Neutrophil (primary cell): Measurements from ENCODE around the gene GNAQ.

Experiments
- H3K27ac ChIP-seq: fragments of 200-600 bp; sonication (generic); 2 replicates; pipeline ENCODE4 v1.5.1; 2016; ENCODE audit warnings: mild to moderate bottlenecking, moderate library complexity
- H3K27me3 ChIP-seq: fragments of 200-600 bp; sonication (generic); 2 replicates; pipeline ENCODE4 v1.6.0; 2016; ENCODE audit warnings: mild to moderate bottlenecking
- H3K36me3 ChIP-seq: fragments of 200-600 bp; sonication (generic); 2 replicates; pipeline ENCODE4 v1.5.1; 2017
- H3K4me1 ChIP-seq, 2 experiments: fragments of 200-600 bp in 1 of 2; sonication (generic) in 1 of 2; 1 replicate in 1 of 2; 2 replicates in 1 of 2; pipeline versions ENCODE4 v1.5.1 to v1.6.1; 2013 to 2016; ENCODE audit warnings: low read depth in 1 of 2, low read length in 1 of 2, mild to moderate bottlenecking in 1 of 2, moderate library complexity in 1 of 2; ENCODE audit not compliant: control insufficient read depth in 1 of 2, insufficient read depth in 1 of 2
- H3K4me3 ChIP-seq, 2 experiments: fragments of 200-600 bp in 1 of 2; sonication (generic) in 1 of 2; 1 replicate in 1 of 2; 2 replicates in 1 of 2; pipeline ENCODE4 v1.5.1; 2013 to 2016; ENCODE audit warnings: low read depth in 1 of 2, low read length in 1 of 2, mild to moderate bottlenecking in 1 of 2, moderate library complexity in 1 of 2
- H3K9me3 ChIP-seq: fragments of 200-600 bp; sonication (generic); 2 replicates; pipeline ENCODE4 v1.5.1; 2016
- TF ChIP-seq, protein P1 (sequence below): fragments of 200-600 bp; sonication (generic); IDR thresholded peaks from 2 replicates; pipeline ENCODE4 v1.5.1; 2016; ENCODE audit warnings: antibody characterized with exemption

Gene GNAQ

DNA sequence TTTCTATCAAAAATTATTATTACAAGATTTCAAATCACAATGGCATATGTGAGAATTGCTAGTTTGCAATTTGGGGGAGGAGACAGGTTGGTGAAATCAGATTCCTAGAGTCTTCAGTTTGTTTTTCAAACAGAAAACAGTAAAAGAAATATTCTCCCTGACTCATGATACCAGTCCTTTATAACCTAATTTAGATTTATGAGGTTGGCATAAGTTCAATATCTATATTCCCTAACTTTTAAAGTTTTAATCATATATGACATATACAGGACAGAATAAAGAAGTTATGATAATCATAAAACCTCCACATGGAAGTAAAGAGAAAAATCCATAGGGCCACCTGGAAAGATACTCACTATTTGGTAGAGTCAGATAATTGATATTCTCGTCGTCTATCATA is 216.4 kb downstream of the GNAQ start:
- Histone ChIP-seq H3K4me1 (peaks cover 14% of the 10 kb centered on the region in 2 experiments), H3K27ac (no peak overlapping the region), H3K9me3 (no peaks in the 10 kb centered on the region), H3K27me3 (no peaks in the 10 kb centered on the region), H3K4me3 (no peak overlapping the region), H3K36me3 (peaks cover 42% of the 10 kb centered on the region)
- TF ChIP-seq, protein P1, sequence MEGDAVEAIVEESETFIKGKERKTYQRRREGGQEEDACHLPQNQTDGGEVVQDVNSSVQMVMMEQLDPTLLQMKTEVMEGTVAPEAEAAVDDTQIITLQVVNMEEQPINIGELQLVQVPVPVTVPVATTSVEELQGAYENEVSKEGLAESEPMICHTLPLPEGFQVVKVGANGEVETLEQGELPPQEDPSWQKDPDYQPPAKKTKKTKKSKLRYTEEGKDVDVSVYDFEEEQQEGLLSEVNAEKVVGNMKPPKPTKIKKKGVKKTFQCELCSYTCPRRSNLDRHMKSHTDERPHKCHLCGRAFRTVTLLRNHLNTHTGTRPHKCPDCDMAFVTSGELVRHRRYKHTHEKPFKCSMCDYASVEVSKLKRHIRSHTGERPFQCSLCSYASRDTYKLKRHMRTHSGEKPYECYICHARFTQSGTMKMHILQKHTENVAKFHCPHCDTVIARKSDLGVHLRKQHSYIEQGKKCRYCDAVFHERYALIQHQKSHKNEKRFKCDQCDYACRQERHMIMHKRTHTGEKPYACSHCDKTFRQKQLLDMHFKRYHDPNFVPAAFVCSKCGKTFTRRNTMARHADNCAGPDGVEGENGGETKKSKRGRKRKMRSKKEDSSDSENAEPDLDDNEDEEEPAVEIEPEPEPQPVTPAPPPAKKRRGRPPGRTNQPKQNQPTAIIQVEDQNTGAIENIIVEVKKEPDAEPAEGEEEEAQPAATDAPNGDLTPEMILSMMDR: no peak

DNA sequence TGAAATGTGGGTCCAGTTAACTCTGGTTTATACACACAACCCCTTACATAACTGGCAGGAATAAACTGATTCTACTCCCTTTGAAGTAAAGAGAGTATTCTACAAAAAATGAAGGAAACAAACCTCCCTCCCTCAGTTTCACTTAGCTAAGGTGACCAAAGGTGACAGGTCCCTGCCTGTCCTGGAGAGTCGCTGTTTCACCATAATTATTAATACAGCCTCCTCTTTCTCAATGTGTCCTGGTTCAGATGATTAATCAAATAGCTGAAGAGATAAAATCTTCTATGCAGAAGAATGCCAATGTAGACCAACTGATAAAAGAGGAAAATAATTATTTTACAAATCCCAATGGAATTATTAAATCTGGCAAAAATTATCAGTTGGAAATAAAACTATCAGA is 219.8 kb downstream of the GNAQ start:
- peaks cover 55% of the 10 kb centered on the region for H3K36me3 ChIP-seq
- H3K27ac ChIP-seq: no peak overlapping the region
- no peaks in the 10 kb centered on the region for H3K27me3 ChIP-seq

DNA sequence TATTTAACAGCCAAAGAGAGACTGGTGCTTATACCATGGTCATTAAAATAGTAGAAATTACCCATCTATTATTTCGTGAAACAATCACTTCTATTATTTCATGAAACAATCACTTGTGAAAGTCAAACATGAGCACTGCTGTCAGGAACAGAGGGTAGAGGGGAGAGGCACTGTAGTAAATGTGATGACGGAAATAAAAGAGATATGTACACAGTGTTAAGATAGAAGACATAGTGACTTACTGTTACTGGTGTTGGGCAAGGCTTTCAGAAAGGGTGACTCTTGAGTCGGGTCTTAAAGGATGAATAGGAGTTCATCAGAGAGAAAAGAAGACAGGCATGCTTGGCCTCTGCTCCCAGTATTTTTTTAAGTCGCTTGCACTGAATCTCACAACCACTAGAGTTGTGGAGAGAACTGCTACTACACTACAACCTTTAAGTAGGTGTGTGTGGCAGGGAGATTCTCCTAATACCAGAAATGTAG is 220.9 kb downstream of the GNAQ start:
- Histone ChIP-seq H3K4me3 (no peak overlapping the region), H3K9me3 (no peaks in the 10 kb centered on the region), H3K36me3 (peaks cover 55% of the 10 kb centered on the region), H3K4me1 (peaks cover 23 to 30% of the 10 kb centered on the region in 2 experiments), H3K27me3 (no peaks in the 10 kb centered on the region), H3K27ac (no peak overlapping the region)
- TF ChIP-seq, protein P1: no peak

More for the DNA sequence above, 219.8 kb downstream of the GNAQ start:
- Histone ChIP-seq H3K4me1 (peaks cover 15 to 21% of the 10 kb centered on the region in 2 experiments), H3K4me3 (no peak overlapping the region), H3K9me3 (no peaks in the 10 kb centered on the region)
- TF ChIP-seq, protein P1: no peak

DNA sequence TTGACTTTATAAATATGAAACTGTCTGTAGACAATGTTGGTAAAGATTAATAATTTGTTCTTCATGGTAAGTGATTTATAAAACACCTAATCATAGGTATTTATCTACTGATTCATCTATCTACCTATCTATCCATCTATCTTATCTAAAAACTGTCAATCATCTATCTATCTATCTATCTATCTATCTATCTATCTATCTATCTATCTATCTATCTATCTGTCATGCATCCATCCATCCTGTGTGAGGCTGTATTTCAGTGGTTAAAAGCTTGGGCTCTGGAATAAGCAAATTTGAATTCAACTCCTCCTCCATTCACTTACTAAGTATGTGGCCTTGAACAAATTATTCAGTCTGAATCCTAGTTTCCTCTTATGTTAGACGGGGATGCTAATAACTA is 221.6 kb downstream of the GNAQ start:
- Histone ChIP-seq H3K4me3 (no peak overlapping the region), H3K27me3 (no peaks in the 10 kb centered on the region), H3K9me3 (no peaks in the 10 kb centered on the region), H3K36me3 (peaks cover 49% of the 10 kb centered on the region), H3K4me1 (peaks cover 24 to 31% of the 10 kb centered on the region in 2 experiments), H3K27ac (no peak overlapping the region)
- TF ChIP-seq, protein P1: no peak

DNA sequence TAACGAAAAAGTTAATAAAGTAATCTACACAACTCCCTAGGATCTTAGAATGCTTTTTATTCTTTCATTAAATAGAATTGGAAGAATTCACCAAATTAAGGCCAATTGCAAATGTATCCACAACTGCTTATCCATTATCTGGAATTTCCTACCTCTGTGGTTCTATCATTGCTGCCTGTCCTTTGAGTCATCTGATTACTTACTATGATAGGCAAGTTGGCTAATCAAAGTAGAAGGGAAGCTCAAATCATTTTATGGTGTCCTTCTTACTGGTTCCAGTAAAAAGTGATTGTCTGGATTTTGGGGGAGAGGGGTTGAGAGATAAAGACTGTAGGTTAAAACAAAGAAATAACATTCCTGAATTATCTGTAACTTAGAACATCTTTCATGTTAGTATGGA is 222.1 kb downstream of the GNAQ start:
- TF ChIP-seq, protein P1: no peak
- H3K36me3 ChIP-seq: peaks cover 44% of the 10 kb centered on the region

DNA sequence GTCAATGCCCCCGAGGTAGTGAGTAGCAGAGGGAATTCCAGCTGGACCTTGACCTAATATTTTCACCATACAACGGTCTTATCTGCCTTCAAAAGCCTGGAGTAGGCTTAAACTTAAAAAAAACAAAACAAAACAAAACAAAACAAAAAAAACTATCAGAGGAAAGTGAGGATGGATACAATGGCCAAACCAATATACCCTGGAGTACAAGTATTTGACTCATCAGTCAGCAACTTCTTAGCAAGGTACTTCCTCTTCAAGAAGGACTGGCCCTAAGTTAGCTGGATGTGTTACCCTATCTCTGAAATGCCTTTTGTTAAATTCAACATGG is 222.9 kb downstream of the GNAQ start:
- Histone ChIP-seq H3K4me1 (peaks cover 28 to 43% of the 10 kb centered on the region in 2 experiments), H3K36me3 (peaks cover 36% of the 10 kb centered on the region), H3K4me3 (no peak overlapping the region), H3K27me3 (no peaks in the 10 kb centered on the region), H3K27ac (no peak overlapping the region), H3K9me3 (no peaks in the 10 kb centered on the region)
- TF ChIP-seq, protein P1: no peak

More for the DNA sequence above, 222.1 kb downstream of the GNAQ start:
- H3K27ac ChIP-seq: no peak overlapping the region
- H3K27me3 ChIP-seq: no peaks in the 10 kb centered on the region
- no peaks in the 10 kb centered on the region for H3K9me3 ChIP-seq
- H3K4me1 ChIP-seq: peaks cover 28 to 36% of the 10 kb centered on the region in 2 experiments
- H3K4me3 ChIP-seq: no peak overlapping the region
